ENCODE measurements around the gene VPS8. TPM values are rescaled to one million over a fixed set of nuclear protein-coding genes. Genes with fewer than 3 reads are reported as not detected.

Gene VPS8
- total RNA-seq, 4 donors from 2014 or later: 31.0 to 39.0 (median 32.6) TPM

DNA sequence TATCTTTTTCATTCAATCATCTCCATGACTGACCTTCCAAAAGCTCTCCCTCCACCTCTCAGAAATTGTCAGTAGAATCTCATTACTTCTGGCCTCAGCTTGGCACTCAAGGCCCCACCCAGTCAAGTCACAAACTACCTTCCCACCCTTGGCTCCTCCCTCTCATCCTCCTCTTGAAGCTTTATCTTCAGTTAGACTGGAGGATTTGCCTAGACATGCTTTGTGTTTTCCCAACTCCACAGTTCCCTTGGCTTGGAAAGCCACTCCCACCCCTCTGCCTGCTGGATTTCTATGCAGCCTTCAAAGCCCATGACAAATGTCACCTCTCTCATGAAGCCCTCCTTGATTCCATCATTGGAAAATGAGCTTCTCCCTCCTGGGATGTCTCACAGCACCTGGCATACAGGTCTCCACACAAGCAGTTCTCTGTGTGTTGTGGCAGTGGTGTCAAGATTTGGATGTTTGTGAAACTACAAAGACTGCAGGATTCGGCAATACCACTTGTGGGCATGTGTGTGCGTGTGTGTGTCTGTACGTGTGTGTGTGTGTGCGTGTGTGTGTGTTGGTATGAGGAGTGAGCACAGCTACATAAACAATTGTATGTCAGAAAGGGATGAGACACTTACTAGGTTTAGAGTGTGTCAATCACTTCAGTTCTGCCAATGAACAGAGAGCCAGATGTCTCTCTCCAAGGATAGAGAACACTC is 45.3 kb upstream of the VPS8 start:
- Histone ChIP-seq H3K9me3 (no peaks in the 10 kb centered on the region), H3K27me3 (peaks cover 0 to 23% (median 0%) of the 10 kb centered on the region in 4 donors), H3K4me3 (no peak overlapping the region), H3K36me3 (no peaks in the 10 kb centered on the region), H3K4me1 (peaks cover 0 to 3% (median under 1%) of the 10 kb centered on the region in 4 donors), H3K27ac (replicated peaks in 1 of 4) (no peak overlapping the region)
- TF ChIP-seq, protein P1, sequence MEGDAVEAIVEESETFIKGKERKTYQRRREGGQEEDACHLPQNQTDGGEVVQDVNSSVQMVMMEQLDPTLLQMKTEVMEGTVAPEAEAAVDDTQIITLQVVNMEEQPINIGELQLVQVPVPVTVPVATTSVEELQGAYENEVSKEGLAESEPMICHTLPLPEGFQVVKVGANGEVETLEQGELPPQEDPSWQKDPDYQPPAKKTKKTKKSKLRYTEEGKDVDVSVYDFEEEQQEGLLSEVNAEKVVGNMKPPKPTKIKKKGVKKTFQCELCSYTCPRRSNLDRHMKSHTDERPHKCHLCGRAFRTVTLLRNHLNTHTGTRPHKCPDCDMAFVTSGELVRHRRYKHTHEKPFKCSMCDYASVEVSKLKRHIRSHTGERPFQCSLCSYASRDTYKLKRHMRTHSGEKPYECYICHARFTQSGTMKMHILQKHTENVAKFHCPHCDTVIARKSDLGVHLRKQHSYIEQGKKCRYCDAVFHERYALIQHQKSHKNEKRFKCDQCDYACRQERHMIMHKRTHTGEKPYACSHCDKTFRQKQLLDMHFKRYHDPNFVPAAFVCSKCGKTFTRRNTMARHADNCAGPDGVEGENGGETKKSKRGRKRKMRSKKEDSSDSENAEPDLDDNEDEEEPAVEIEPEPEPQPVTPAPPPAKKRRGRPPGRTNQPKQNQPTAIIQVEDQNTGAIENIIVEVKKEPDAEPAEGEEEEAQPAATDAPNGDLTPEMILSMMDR (IDR thresholded peaks at IDR 0.05): no peak
- no peak for TF ChIP-seq EP300 (IDR thresholded peaks at IDR 0.05)
- TF ChIP-seq POLR2A (IDR thresholded peaks at IDR 0.05; ENCODE audit: low read depth): no peak
- TF ChIP-seq POLR2AphosphoS5 (IDR thresholded peaks at IDR 0.05): no peak
- WGBS: 68% methylated on average over 3 of the region's 4 CpGs
- intact Hi-C loops (cut with DNase I): no loop called here
- DNase-seq (ENCODE audit: extremely low spot score): no peak

DNA sequence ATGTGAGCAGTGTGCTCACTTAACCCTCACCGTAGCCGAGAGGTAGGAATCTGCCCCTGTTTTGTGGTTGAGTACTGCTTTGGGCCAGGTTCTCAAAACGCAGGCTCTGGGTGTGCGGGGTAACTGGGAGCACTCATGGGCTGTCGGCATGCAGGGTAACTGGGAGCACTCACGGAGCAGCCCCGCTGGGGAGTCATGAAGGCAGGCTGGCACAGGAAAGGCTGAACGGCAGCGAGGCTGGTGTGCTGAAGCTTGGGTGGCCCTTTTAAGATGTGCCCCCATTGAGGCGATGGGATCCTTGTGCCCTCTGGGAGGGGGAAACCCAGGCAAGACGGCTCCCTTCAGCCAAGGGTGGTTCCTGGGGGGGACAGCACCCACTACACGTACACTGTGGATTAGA is 44.6 kb upstream of the VPS8 start:
- no peaks in the 10 kb centered on the region for H3K9me3 ChIP-seq
- no peaks in the 10 kb centered on the region for H3K36me3 ChIP-seq
- no peaks in the 10 kb centered on the region for H3K4me1 ChIP-seq
- DNase-seq (ENCODE audit: extremely low spot score): no peak
- H3K4me3 ChIP-seq: no peak overlapping the region
- WGBS: 80% methylated on average over 12 of the region's 12 CpGs
- intact Hi-C loops (cut with DNase I): no loop called here
- no peak overlapping the region for H3K27ac ChIP-seq (replicated peaks in 1 of 4)
- peaks cover 0 to 23% (median 0%) of the 10 kb centered on the region in 4 donors for H3K27me3 ChIP-seq
- no peak for TF ChIP-seq EP300 (IDR thresholded peaks at IDR 0.05)
- TF ChIP-seq, protein P1 (IDR thresholded peaks at IDR 0.05): no peak

DNA sequence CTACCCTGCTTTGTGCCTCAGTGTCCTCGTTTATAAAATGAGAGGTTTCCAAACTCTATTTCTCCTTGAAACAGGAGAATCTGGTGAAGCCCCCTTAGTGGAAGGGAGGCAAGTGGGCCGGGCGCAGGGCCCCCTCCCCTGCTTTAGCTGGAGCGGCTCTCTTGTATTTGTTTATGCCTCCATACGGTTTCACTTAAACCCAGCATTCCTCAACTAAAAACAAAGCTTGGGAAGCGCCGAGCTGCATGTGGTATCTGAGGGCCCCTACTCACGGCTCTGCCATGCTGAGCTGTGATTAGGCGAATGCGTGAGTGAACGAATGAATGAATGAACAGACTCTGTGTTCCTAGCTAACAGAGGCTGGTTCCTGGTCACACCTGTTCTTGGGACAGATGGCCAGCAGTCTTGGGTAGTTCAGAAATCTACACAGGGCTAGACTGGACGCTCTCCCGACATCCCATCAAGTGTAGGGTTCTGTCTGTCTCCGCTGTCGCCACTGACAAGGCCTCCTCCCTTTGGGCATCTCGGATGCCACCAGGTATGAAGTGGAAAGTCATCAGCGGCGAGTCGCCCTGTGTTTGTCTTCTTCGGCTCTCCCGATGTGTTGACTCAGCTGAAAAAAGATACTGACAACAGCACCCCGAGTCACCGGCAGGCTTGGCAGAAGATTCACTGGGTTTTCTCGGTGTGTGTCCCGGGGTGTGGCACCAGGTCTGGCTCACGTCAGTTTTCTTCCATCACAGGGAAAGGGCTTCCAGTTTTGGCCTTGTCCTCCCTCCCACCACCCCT is 42.4 kb upstream of the VPS8 start:
- Histone ChIP-seq H3K4me1 (peaks cover 0 to 9% (median 7%) of the 10 kb centered on the region in 4 donors), H3K36me3 (no peaks in the 10 kb centered on the region), H3K4me3 (no peak overlapping the region), H3K27me3 (peaks cover 0 to 23% (median 0%) of the 10 kb centered on the region in 4 donors), H3K27ac (replicated peaks in 1 of 4) (no peak overlapping the region), H3K9me3 (no peaks in the 10 kb centered on the region)
- no peak for TF ChIP-seq EP300 (IDR thresholded peaks at IDR 0.05)
- intact Hi-C loops (cut with DNase I): no loop called here
- WGBS: 89% methylated on average over 26 of the region's 26 CpGs
- no peak for DNase-seq (ENCODE audit: extremely low spot score)

DNA sequence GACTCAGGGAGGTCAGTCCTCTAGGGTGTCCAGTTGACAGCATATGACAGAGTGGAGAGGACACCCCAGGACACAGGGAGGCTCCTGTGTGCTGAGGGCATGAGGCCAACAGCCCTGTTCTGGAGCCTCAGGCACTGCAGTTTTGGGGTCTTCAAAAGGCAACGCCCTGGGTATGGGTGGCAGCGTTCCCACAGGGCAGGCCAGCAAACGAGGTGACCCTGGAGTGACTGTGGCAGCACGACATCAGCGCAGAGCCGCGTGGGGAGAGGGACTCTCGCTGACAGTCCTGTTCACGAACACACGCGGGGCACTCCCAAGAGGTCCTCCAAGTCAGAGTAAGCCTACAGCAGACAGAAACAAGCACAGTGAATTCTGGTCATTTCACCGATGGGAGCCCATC is 41.4 kb upstream of the VPS8 start:
- Histone ChIP-seq H3K4me3 (no peak overlapping the region), H3K27me3 (peaks cover 0 to 23% (median 0%) of the 10 kb centered on the region in 4 donors), H3K9me3 (no peaks in the 10 kb centered on the region), H3K27ac (replicated peaks in 1 of 4) (no peak overlapping the region), H3K36me3 (no peaks in the 10 kb centered on the region), H3K4me1 (peaks cover 0 to 9% (median 7%) of the 10 kb centered on the region in 4 donors)
- 81% methylated on average over 11 of the region's 12 CpGs for WGBS
- no peak for DNase-seq (ENCODE audit: extremely low spot score)
- TF ChIP-seq POLR2AphosphoS5 (IDR thresholded peaks at IDR 0.05) (no peak), EP300 (IDR thresholded peaks at IDR 0.05) (no peak), POLR2A (IDR thresholded peaks at IDR 0.05; ENCODE audit: low read depth) (no peak)
- TF ChIP-seq, protein P1 (IDR thresholded peaks at IDR 0.05): no peak
- intact Hi-C loops (cut with DNase I): no loop called here

DNA sequence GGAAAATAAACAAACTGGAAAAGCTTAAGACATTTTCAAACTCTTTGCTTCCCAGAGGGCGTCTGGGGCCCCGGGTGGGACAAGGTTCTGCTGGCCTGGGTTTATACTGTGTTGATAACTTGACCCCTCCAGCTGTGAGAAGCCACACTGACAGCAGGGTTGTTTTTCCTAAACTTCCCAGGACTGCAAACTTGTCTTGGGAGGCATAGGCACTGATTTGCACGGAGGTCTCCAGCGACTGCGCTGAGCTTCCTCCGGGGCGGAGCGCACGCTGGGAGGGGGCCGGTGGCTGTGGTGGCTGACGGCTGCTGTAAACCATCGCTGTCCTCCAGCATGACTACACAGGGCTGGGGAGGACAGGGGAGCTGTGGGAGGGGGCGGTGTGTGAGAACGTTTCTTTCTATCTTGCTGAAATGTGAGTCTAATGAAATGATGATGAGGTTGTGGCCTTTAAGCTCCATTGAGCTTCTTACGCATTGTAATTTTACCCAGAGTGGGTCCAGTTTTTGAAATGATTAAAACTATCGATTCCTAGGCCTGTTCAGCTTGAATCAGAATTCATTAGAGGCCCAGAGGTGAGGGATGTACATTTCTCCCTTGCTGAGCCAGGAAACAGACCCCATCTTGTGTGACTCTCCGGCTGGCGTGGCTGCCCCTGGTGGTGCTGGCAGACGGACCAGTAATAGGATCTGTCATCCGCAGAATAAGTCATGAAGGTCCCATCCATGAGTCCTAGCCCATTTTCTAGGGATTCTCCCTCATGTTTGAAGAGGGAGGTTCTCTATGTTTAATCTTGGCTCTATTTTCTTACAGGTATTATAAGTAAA is 40.5 kb upstream of the VPS8 start:
- H3K27ac ChIP-seq (replicated peaks in 1 of 4): no peak overlapping the region
- H3K4me3 ChIP-seq: no peak overlapping the region
- peaks cover 0 to 23% (median 0%) of the 10 kb centered on the region in 4 donors for H3K27me3 ChIP-seq
- intact Hi-C loops (cut with DNase I): no loop called here
- DNase-seq (ENCODE audit: extremely low spot score): no peak
- H3K4me1 ChIP-seq: peaks cover 0 to 9% (median 7%) of the 10 kb centered on the region in 4 donors
- no peaks in the 10 kb centered on the region for H3K36me3 ChIP-seq
- 75% methylated on average over 20 of the region's 20 CpGs for WGBS
- TF ChIP-seq, protein P1 (IDR thresholded peaks at IDR 0.05): no peak
- no peak for TF ChIP-seq POLR2AphosphoS5 (IDR thresholded peaks at IDR 0.05)
- TF ChIP-seq EP300 (IDR thresholded peaks at IDR 0.05): no peak
- H3K9me3 ChIP-seq: no peaks in the 10 kb centered on the region
